ENCODE results near the gene GALNT14.

GALNT14 gene

DNA sequence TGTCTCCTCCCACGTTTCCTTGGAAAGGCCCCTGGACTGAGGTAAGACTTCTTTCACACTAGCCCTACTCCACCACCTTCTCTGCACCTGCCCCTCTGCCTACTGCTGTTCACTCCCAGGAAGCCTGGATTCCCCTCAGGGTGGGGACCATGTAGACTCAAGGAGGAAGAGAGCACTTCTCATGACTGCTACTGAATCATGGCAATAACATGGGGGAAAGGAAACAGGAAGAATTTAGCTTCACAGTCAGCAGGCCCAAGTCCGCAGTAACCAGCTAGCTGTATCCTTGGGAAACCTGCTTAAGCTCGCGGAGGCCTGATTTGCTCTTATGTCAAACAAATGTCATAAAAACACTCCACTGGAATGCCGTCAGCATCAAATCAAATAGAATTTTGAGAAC lies 204.7 kb downstream of the GALNT14 start:
- no peak overlapping the region for H3K27ac ChIP-seq
- no peak for DNase-seq (ENCODE audit: low spot score)
- ChIA-PET CTCF (no interaction called here), POLR2A (ENCODE audit: low non-redundant PET) (no interaction called here)
- TF ChIP-seq, protein P1, sequence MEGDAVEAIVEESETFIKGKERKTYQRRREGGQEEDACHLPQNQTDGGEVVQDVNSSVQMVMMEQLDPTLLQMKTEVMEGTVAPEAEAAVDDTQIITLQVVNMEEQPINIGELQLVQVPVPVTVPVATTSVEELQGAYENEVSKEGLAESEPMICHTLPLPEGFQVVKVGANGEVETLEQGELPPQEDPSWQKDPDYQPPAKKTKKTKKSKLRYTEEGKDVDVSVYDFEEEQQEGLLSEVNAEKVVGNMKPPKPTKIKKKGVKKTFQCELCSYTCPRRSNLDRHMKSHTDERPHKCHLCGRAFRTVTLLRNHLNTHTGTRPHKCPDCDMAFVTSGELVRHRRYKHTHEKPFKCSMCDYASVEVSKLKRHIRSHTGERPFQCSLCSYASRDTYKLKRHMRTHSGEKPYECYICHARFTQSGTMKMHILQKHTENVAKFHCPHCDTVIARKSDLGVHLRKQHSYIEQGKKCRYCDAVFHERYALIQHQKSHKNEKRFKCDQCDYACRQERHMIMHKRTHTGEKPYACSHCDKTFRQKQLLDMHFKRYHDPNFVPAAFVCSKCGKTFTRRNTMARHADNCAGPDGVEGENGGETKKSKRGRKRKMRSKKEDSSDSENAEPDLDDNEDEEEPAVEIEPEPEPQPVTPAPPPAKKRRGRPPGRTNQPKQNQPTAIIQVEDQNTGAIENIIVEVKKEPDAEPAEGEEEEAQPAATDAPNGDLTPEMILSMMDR (conservative IDR thresholded peaks at IDR 0.05; ENCODE audit: low read depth) = no peak

DNA sequence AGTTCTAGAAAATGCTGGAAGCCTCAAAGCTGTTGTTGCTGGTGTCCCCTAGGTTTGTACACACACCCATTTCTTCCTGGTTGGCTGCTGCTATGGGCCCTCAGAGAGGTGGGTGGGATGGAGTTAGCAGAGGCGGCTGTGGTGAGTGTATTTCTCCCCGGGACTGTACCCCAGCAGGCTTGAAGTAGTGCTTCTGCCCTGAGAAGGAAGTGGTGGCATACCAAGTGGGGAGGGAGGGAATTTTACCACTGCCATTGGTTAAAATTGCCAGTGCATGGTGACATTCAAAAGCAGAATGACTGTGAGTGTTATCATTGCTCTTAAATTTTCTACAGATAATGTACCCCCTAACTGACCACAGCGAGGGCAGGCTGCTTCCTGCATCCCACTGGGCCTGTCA lies 205.4 kb downstream of the GALNT14 start:
- CTCF ChIA-PET = no interaction called here
- TF ChIP-seq, protein P1 (conservative IDR thresholded peaks at IDR 0.05; ENCODE audit: low read depth) = no peak
- DNase-seq (ENCODE audit: low spot score) = no peak
- POLR2A ChIA-PET (ENCODE audit: low non-redundant PET) = no interaction called here
- no peak overlapping the region for H3K27ac ChIP-seq

DNA sequence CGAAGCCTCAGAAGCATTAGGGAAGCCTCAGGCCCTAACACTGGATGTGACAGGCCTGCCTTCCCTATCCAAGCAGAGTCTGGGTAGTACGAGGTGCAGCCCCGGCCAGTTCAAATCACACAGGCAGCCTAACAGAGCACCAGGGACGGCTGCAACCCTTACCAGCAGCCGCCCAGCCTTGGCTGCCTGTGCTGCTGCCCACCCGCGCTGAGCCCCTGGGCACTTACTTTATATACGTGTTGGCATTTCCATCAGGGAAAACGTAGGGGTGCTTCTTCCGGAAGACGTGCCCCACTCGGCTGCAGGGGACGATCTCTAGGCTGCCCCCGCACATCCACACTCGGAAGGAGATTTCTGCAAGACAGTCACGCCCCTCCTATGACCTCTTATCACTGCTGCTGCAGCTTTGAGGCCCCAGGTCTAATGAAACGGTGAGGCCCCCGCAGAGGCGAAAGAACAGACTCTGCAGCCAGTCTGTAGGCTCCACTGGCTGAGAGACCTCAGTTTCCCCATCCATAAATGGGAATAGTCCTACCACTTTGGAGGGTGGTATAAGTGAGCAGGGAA lies 206.3 kb downstream of the GALNT14 start:
- CTCF ChIA-PET = no interaction called here
- DNase-seq (ENCODE audit: low spot score) = no peak
- POLR2A ChIA-PET (ENCODE audit: low non-redundant PET) = no interaction called here
- H3K27ac ChIP-seq = no peak overlapping the region
- TF ChIP-seq, protein P1 (conservative IDR thresholded peaks at IDR 0.05; ENCODE audit: low read depth) = no peak

DNA sequence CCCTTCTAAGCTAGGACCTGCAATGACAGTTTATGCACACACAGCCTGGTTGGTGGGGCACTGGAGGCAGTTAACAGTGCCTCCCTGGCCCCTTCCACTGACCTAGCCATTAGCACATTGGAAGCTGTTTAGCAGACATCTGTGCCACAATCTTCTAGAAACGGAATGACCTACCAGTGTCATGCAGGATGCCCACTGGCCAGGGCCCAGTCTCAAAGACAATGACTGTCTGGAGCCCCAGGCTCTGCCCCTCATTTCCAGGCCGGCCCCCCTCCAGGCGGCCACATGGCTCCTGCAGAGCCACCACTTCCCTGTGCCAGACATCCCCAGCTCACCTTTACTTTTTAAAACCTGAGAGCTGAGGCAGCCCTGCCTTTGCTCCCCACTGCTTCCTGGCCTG lies 207.5 kb downstream of the GALNT14 start:
- POLR2A ChIA-PET (ENCODE audit: low non-redundant PET) = no interaction called here

DNA sequence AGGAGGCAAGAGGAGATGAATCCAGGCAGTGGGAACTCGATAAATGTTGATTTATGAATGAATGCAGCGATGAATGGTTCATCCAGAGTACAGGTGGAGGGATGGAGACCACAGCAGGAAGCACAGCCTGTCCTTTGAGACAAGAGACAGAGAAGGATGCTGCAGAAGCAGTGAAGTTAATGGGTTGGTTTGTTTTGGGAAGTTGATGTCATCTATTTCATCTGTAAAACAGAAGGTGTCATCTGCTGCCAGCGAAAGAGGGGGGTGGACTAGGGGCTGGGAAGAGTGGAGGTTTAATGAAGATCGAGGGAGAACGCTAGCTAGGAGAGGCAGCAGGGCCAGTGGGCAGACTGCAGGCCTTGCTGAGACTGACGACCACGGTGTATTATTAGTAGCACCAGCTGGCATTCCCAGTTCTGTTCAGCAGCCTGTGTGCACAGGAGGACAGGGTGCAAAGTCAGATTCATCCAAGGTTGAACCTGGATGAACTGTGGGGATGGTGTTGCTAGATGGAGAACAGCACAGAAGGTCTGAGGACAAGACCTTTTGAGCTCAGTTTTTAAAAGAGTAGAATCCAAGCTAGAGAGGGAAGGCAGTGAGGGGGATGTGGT lies 210.7 kb downstream of the GALNT14 start:
- TF ChIP-seq, protein P1 (conservative IDR thresholded peaks at IDR 0.05; ENCODE audit: low read depth) = no peak
- no peak for DNase-seq (ENCODE audit: low spot score)
- POLR2A ChIA-PET (ENCODE audit: low non-redundant PET) = no interaction called here
- CTCF ChIA-PET = no interaction called here
- H3K27ac ChIP-seq = no peak overlapping the region

More for the DNA sequence above, 207.5 kb downstream of the GALNT14 start:
- CTCF ChIA-PET = no interaction called here
- TF ChIP-seq, protein P1 (conservative IDR thresholded peaks at IDR 0.05; ENCODE audit: low read depth) = no peak
- no peak for DNase-seq (ENCODE audit: low spot score)
- no peak overlapping the region for H3K27ac ChIP-seq

DNA sequence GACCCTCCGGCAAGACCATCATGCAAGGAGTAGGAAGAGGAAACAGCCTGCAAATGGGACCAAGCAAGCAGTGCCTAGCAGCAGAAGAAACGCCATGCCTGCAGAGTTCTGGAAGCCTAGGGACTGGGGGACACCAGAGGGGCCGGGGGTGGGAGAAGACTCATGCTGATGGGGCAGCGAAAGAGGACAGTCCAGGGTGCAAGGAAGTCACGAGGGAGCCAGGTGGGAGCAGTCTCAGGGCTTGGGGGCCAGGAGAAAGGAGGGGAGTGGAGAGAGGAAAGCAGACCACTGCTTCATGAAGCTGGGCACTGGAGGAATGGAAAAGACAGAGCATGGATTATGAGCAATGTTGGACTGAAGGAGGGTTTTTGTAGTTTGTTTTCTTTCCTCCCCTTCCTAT lies 211.6 kb downstream of the GALNT14 start:
- TF ChIP-seq, protein P1 (conservative IDR thresholded peaks at IDR 0.05; ENCODE audit: low read depth) = no peak
- DNase-seq (ENCODE audit: low spot score) = no peak
- POLR2A ChIA-PET (ENCODE audit: low non-redundant PET) = no interaction called here
- CTCF ChIA-PET = interaction anchor here (0.6 kb wide), 1 partner anchor 51 kb away, joined by 3 read pairs; no protein-coding TSS in a partner anchor
- H3K27ac ChIP-seq = no peak overlapping the region

All from RWPE1 (cell line).